ENCODE measurements around the gene ETV3. TPM values are rescaled to one million over a fixed set of nuclear protein-coding genes. Genes with fewer than 3 reads are reported as not detected.

ETV3 gene
- total and polyA plus RNA-seq, 7 donors: 5.5 to 22.7 (median 16.3) TPM

GRCh38 chr1:157095551-157095950 is 42.6 kb downstream of the ETV3 start:
- no peak for ATAC-seq
- Histone ChIP-seq H3K4me1 (no peaks in the 10 kb centered on the region), H3K27me3 (ENCODE audit: insufficient read depth in 3 of 3, low read length in 2 of 3) (no peaks in the 10 kb centered on the region), H3K9me3 (no peaks in the 10 kb centered on the region), H3K4me3 (no peak overlapping the region), H3K36me3 (ENCODE audit: insufficient read depth in 1 of 2, low read depth in 1 of 2) (no peaks in the 10 kb centered on the region), H3K27ac (no peak overlapping the region)
- intact Hi-C loops (cut with DNase I): no loop called here
- WGBS, 3 donors: 78 to 92% (median 87%) methylated on average over 2 of the region's 2 CpGs
- TF ChIP-seq, protein P1, sequence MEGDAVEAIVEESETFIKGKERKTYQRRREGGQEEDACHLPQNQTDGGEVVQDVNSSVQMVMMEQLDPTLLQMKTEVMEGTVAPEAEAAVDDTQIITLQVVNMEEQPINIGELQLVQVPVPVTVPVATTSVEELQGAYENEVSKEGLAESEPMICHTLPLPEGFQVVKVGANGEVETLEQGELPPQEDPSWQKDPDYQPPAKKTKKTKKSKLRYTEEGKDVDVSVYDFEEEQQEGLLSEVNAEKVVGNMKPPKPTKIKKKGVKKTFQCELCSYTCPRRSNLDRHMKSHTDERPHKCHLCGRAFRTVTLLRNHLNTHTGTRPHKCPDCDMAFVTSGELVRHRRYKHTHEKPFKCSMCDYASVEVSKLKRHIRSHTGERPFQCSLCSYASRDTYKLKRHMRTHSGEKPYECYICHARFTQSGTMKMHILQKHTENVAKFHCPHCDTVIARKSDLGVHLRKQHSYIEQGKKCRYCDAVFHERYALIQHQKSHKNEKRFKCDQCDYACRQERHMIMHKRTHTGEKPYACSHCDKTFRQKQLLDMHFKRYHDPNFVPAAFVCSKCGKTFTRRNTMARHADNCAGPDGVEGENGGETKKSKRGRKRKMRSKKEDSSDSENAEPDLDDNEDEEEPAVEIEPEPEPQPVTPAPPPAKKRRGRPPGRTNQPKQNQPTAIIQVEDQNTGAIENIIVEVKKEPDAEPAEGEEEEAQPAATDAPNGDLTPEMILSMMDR (IDR thresholded peaks at IDR 0.05): no peak
- no peak for DNase-seq

- WGBS, 3 donors: 53 to 64% (median 59%) methylated on average over 4 of the region's 4 CpGs
- Histone ChIP-seq H3K27me3 (ENCODE audit: insufficient read depth in 3 of 3, low read length in 2 of 3) (no peaks in the 10 kb centered on the region), H3K9me3 (no peaks in the 10 kb centered on the region), H3K4me1 (no peaks in the 10 kb centered on the region), H3K36me3 (ENCODE audit: insufficient read depth in 1 of 2, low read depth in 1 of 2) (no peaks in the 10 kb centered on the region), H3K27ac (no peak overlapping the region), H3K4me3 (no peak overlapping the region)
- TF ChIP-seq, protein P1 (IDR thresholded peaks at IDR 0.05): no peak
- DNase-seq (no peak), ATAC-seq (no peak)
- intact Hi-C loops (cut with DNase I): no loop called here
Measured at GRCh38 chr1:157095091-157095490, 43.1 kb downstream of the ETV3 start.

- Histone ChIP-seq H3K4me1 (no peaks in the 10 kb centered on the region), H3K36me3 (ENCODE audit: insufficient read depth in 1 of 2, low read depth in 1 of 2) (no peaks in the 10 kb centered on the region), H3K27ac (no peak overlapping the region), H3K27me3 (ENCODE audit: insufficient read depth in 3 of 3, low read length in 2 of 3) (no peaks in the 10 kb centered on the region), H3K9me3 (no peaks in the 10 kb centered on the region), H3K4me3 (no peak overlapping the region)
- DNase-seq: peak; percentile 45 to 65
- intact Hi-C loops (cut with DNase I): no loop called here
- TF ChIP-seq, protein P1 (IDR thresholded peaks at IDR 0.05): no peak
- no peak for ATAC-seq
- WGBS, 3 donors: 22 to 28% (median 26%) methylated on average over 8 of the region's 8 CpGs
Measured at GRCh38 chr1:157092831-157093230, 45.4 kb downstream of the ETV3 start.

DNA sequence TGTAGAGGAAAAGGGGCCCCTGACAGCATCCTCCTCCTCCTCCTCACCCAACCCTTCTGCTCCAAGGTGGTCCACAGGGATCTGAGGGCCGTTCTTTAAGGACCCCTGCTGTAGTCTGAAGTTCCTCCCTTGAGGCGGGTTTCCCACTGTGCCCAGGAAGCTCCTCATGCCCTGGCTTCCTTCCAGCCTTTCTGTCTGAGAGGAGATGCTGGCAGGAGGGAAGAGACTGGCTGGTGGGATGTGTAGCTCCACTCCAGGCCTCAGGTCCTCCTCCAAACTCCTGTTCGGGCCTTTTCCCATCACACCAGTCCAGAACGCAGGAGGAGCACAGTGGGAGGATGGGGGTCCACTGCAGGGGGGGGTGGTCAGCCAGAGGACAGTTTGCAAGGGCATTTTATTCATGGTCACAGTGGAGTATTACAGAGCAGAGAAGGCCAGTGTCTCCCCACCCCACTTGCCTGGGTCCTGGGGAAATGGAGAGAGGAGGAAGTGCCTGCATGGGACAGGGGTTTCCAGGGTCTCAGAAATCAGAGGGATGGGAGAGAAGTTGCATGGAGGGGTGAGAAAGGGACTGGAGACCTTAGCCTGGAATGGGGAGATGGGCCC is 46.4 kb downstream of the ETV3 start:
- no peaks in the 10 kb centered on the region for H3K27me3 ChIP-seq (ENCODE audit: insufficient read depth in 3 of 3, low read length in 2 of 3)
- 80 to 82% (median 81%) methylated on average over 4 of the region's 4 CpGs for WGBS, 3 donors
- DNase-seq (no peak), ATAC-seq (no peak)
- intact Hi-C loops (cut with DNase I): no loop called here
- no peaks in the 10 kb centered on the region for H3K4me1 ChIP-seq
- no peaks in the 10 kb centered on the region for H3K9me3 ChIP-seq
- TF ChIP-seq, protein P1 (IDR thresholded peaks at IDR 0.05): no peak
- no peaks in the 10 kb centered on the region for H3K36me3 ChIP-seq (ENCODE audit: insufficient read depth in 1 of 2, low read depth in 1 of 2)
- H3K27ac ChIP-seq: no peak overlapping the region
- no peak overlapping the region for H3K4me3 ChIP-seq

GRCh38 chr1:157091186-157091585 is 47.0 kb downstream of the ETV3 start:
- no peaks in the 10 kb centered on the region for H3K27me3 ChIP-seq (ENCODE audit: insufficient read depth in 3 of 3, low read length in 2 of 3)
- H3K4me3 ChIP-seq: no peak overlapping the region
- intact Hi-C loops (cut with DNase I): no loop called here
- no peaks in the 10 kb centered on the region for H3K36me3 ChIP-seq (ENCODE audit: insufficient read depth in 1 of 2, low read depth in 1 of 2)
- H3K27ac ChIP-seq: no peak overlapping the region
- H3K9me3 ChIP-seq: no peaks in the 10 kb centered on the region
- DNase-seq (no peak), ATAC-seq (no peak)
- WGBS, 3 donors: 92 to 94% (median 94%) methylated on average over 4 of the region's 4 CpGs
- TF ChIP-seq, protein P1 (IDR thresholded peaks at IDR 0.05): no peak
- no peaks in the 10 kb centered on the region for H3K4me1 ChIP-seq
